Measurements from ENCODE around the gene RPL29. TPM values are rescaled to one million over a fixed set of nuclear protein-coding genes. Genes with fewer than 3 reads are reported as not detected.

RPL29 gene
- total and polyA plus RNA-seq, 4 donors: 711 to 2,402 (median 1,234) TPM

- Histone ChIP-seq H3K36me3 (ENCODE audit: control insufficient read depth in 4 of 4, insufficient read depth in 4 of 4, low read length in 4 of 4) (no peaks in the 10 kb centered on the region), H3K9ac (ENCODE audit: insufficient read depth in 1 of 2, low read length in 2 of 2) (no peak overlapping the region), H3K9me3 (ENCODE audit: control insufficient read depth in 4 of 4, insufficient read depth in 3 of 4, low read length in 3 of 4) (peaks cover 0 to 2% (median 0%) of the 10 kb centered on the region in 4 donors), H3K4me3 (no peak overlapping the region), H3K27me3 (ENCODE audit: control insufficient read depth in 3 of 3, insufficient read depth in 3 of 3, low read length in 2 of 3) (peaks cover 0 to 2% (median 0%) of the 10 kb centered on the region in 3 donors), H3K27ac (ENCODE audit: low read depth in 1 of 2, low read length in 1 of 2) (no peak overlapping the region), H3K4me1 (ENCODE audit: control insufficient read depth in 5 of 5, insufficient read depth in 5 of 5, low read length in 5 of 5) (peaks cover 0 to 21% (median 15%) of the 10 kb centered on the region in 5 donors)
- DNase-seq (no peak), ATAC-seq (ENCODE audit: insufficient read depth, low FRiP score) (no peak)
- no peak for TF ChIP-seq CTCF (IDR thresholded peaks at IDR 0.05; ENCODE audit: control extremely low read depth, extremely low read depth)
- WGBS, 2 donors: 81 to 91% methylated on average over 6 of the region's 6 CpGs
These were observed 7.1 kb upstream of the RPL29 start for GRCh38 chr3:52002748-52003147.

GRCh38 chr3:52001443-52001974 is 5.8 kb upstream of the RPL29 start:
- Histone ChIP-seq H3K9me3 (ENCODE audit: control insufficient read depth in 4 of 4, insufficient read depth in 3 of 4, low read length in 3 of 4) (peaks cover 0 to 2% (median 0%) of the 10 kb centered on the region in 4 donors), H3K27me3 (ENCODE audit: control insufficient read depth in 3 of 3, insufficient read depth in 3 of 3, low read length in 2 of 3) (peaks cover 0 to 2% (median 0%) of the 10 kb centered on the region in 3 donors), H3K9ac (ENCODE audit: insufficient read depth in 1 of 2, low read length in 2 of 2) (no peak overlapping the region), H3K4me3 (no peak overlapping the region), H3K36me3 (ENCODE audit: control insufficient read depth in 4 of 4, insufficient read depth in 4 of 4, low read length in 4 of 4) (no peaks in the 10 kb centered on the region), H3K27ac (ENCODE audit: low read depth in 1 of 2, low read length in 1 of 2) (no peak overlapping the region), H3K4me1 (ENCODE audit: control insufficient read depth in 5 of 5, insufficient read depth in 5 of 5, low read length in 5 of 5) (peaks cover 0 to 21% (median 14%) of the 10 kb centered on the region in 5 donors)
- ATAC-seq (ENCODE audit: insufficient read depth, low FRiP score) (peak; percentile 43), DNase-seq (peak; percentile 67 to 81 (median 69))
- peak; percentile 88 for TF ChIP-seq CTCF (IDR thresholded peaks at IDR 0.05; ENCODE audit: control extremely low read depth, extremely low read depth)
- WGBS, 2 donors: 2% methylated on average over 13 to 18 of the region's 18 CpGs

- no peak overlapping the region for H3K27ac ChIP-seq (ENCODE audit: low read depth in 1 of 2, low read length in 1 of 2)
- peaks cover 2 to 10% (median 5%) of the 10 kb centered on the region in 5 donors for H3K4me1 ChIP-seq (ENCODE audit: control insufficient read depth in 5 of 5, insufficient read depth in 5 of 5, low read length in 5 of 5)
- 84 to 97% methylated on average over 2 of the region's 2 CpGs for WGBS, 2 donors
- H3K9ac ChIP-seq (ENCODE audit: insufficient read depth in 1 of 2, low read length in 2 of 2): no peak overlapping the region
- H3K27me3 ChIP-seq (ENCODE audit: control insufficient read depth in 3 of 3, insufficient read depth in 3 of 3, low read length in 2 of 3): peaks cover 0 to 2% (median 0%) of the 10 kb centered on the region in 3 donors
- peaks cover 0 to 2% (median 0%) of the 10 kb centered on the region in 4 donors for H3K9me3 ChIP-seq (ENCODE audit: control insufficient read depth in 4 of 4, insufficient read depth in 3 of 4, low read length in 3 of 4)
- no peak for ATAC-seq (ENCODE audit: insufficient read depth, low FRiP score)
- no peak for DNase-seq
- no peak overlapping the region for H3K4me3 ChIP-seq
- no peak for TF ChIP-seq CTCF (IDR thresholded peaks at IDR 0.05; ENCODE audit: control extremely low read depth, extremely low read depth)
- peaks cover 0 to 6% (median 3%) of the 10 kb centered on the region in 4 donors for H3K36me3 ChIP-seq (ENCODE audit: control insufficient read depth in 4 of 4, insufficient read depth in 4 of 4, low read length in 4 of 4)
These were observed 4.2 kb upstream of the RPL29 start for GRCh38 chr3:51999846-52000245.

Data from lung (tissue), 12 donors.